Skeletal muscle tissue (tissue), 4 donors: ENCODE data around the gene WNT3. TPM values are rescaled to one million over a fixed set of nuclear protein-coding genes. Genes with fewer than 3 reads are reported as not detected.
"Not testable (repeated sequence)": the region's sequence is repeated elsewhere in the genome, so short reads cannot be mapped to it uniquely, and the experiment has no call there.

ENCODE experiments used
- H3K27ac ChIP-seq: one replicate; pipeline ENCODE4 v1.7.0; 2013; ENCODE audit warnings: mild to moderate bottlenecking, low read depth, low read length, inconsistent platforms
- H3K27me3 ChIP-seq, 3 donors: one replicate each; pipeline ENCODE4 v1.7.0; 2013; ENCODE audit warnings: low read length in 3 of 3; ENCODE audit not compliant: control insufficient read depth in 3 of 3, insufficient read depth in 3 of 3
- H3K36me3 ChIP-seq, 3 donors: one replicate each; pipeline ENCODE4 v1.7.0; 2013; ENCODE audit warnings: low read length in 3 of 3; ENCODE audit not compliant: control insufficient read depth in 3 of 3, insufficient read depth in 3 of 3
- H3K4me1 ChIP-seq, 3 donors: one replicate each; pipeline ENCODE4 v1.7.0; 2013; ENCODE audit warnings: low read length in 3 of 3, mild to moderate bottlenecking in 3 of 3; ENCODE audit not compliant: control insufficient read depth in 3 of 3, insufficient read depth in 3 of 3
- H3K4me3 ChIP-seq, 3 donors: one replicate each; pipeline ENCODE4 v1.7.0; 2013; ENCODE audit warnings: low read length in 3 of 3
- H3K9ac ChIP-seq, 3 donors: one replicate each; pipeline ENCODE4 v1.7.0; 2013; ENCODE audit warnings: low read length in 3 of 3, mild to moderate bottlenecking in 3 of 3, moderate library complexity in 2 of 3, low read depth in 1 of 3
- H3K9me3 ChIP-seq, 3 donors: one replicate each; pipeline ENCODE4 v1.7.0; 2013; ENCODE audit warnings: low read length in 3 of 3; ENCODE audit not compliant: control insufficient read depth in 3 of 3
- total RNA-seq: library from RNA; depleted of rRNA; stranded (reverse); fragments of >200 nt; gene quantifications from one replicate; pipeline ENCODE4 v1.2.3, GENCODE V29; 2014
- donor health status: Osteomylitis.

Gene WNT3
- total RNA-seq, 1 donor from 2014 or later, result 1.0 TPM

DNA sequence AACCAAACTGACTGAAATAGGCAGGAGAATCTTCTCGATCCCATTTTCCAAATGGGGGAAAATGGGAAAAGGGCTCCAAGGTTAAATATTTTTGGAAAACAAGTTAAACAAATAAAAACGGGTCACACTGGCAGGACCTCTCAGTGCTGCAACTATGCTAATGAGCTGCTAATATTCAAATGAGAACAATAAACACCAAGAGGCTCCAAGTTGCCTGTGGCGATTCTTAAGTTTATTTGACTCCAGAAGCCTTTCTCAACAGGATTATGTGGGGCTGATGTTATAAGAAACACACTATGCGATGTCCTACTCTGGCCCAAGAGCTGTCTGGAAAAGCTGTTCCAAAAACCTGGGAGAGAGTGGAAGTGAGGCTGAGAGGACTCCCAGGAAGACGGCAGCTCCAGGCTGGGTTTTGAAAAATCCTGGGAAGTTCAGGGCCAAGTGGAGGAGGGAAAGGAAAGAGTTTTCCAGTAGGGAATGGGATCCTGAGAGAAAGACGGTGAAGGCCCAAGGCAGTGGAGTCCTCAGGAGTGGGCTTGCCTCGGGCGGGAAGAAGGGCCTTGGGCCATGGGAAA is 21.4 kb downstream of the WNT3 start:
- Histone ChIP-seq H3K4me3 (no peak overlapping the region), H3K27me3 (peaks cover 23 to 34% (median 24%) of the 10 kb centered on the region in 3 donors), H3K27ac (no peak overlapping the region), H3K9ac (no peak overlapping the region), H3K36me3 (no peaks in the 10 kb centered on the region), H3K9me3 (no peaks in the 10 kb centered on the region), H3K4me1 (no peaks in the 10 kb centered on the region)

DNA sequence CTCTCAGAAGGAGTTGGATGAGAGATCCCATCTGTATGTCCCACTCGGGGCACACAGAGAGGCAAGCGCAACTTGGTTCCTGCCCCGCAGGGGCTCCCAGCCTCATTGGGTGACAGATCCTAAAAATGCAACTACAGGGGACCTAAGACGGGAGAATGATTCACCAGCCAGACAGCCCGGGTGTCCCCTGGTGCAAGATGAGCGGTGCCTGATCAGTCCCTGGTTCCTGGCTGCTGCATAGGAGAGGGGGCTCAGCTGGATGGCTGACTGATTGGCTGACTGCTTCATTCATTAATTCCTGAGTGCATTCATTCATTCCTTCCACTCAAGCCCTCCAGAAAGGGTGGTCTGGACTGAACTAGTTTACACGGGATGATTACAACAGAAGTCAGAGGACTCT is 22.0 kb downstream of the WNT3 start:
- H3K36me3 ChIP-seq, result no peaks in the 10 kb centered on the region
- peaks cover 24 to 37% (median 26%) of the 10 kb centered on the region in 3 donors for H3K27me3 ChIP-seq

DNA sequence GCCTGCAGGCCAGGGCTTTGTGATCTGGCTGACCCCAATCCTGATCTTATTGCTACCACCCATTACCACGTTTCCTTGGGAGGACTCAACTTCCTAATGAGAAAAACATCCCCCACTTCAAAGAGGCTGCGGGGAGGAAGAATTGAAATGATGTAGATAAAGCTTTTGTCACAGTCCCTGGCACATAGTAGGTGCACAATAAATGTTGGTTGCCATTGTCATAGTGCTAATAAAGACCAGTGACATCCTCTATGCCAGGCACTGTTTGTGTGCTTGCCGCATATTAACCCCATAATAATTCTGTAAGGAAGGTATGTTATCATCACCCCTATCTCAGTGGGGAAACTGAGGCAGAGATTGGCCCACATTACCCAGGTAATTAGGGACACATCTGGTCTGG is 22.4 kb downstream of the WNT3 start:
- no peak overlapping the region for H3K27ac ChIP-seq
- no peak overlapping the region for H3K9ac ChIP-seq
- H3K4me3 ChIP-seq, result no peak overlapping the region
- H3K27me3 ChIP-seq, result peaks cover 24 to 41% (median 26%) of the 10 kb centered on the region in 3 donors
- no peaks in the 10 kb centered on the region for H3K4me1 ChIP-seq
- H3K36me3 ChIP-seq, result no peaks in the 10 kb centered on the region
- no peaks in the 10 kb centered on the region for H3K9me3 ChIP-seq

More for the DNA sequence above, 22.0 kb downstream of the WNT3 start:
- no peak overlapping the region for H3K27ac ChIP-seq
- no peaks in the 10 kb centered on the region for H3K4me1 ChIP-seq
- no peaks in the 10 kb centered on the region for H3K9me3 ChIP-seq
- no peak overlapping the region for H3K9ac ChIP-seq
- H3K4me3 ChIP-seq, result no peak overlapping the region

DNA sequence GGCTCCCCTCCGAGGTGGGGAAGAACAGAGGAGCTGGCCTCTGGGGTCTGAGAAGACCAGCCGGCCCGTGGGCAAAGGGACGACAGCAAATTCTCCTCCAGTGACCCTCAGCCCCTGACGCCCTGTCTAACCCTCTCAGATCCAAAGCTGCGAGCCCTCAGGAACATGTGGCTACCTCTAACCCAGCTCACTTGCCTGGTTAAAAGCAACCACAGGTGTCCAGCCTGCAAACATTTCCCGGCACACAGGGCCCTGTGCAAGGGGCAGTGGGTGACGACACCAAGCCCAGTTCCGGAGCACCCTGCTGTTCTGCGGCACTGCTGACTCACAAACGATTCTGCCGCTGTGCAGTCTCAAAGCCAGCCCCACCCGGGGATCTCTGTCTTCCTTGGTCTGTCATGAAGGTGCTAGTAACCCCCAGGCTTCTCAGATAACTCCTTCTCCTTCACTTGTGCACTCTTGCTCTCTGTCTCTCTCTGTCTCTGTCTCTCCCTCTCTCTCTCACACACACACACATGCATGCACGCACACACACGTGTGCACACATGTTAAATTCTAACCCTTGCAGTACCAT is 23.0 kb downstream of the WNT3 start:
- no peaks in the 10 kb centered on the region for H3K4me1 ChIP-seq
- H3K27ac ChIP-seq, result no peak overlapping the region
- H3K36me3 ChIP-seq, result no peaks in the 10 kb centered on the region
- no peak overlapping the region for H3K4me3 ChIP-seq
- H3K27me3 ChIP-seq, result peaks cover 22 to 46% (median 31%) of the 10 kb centered on the region in 3 donors
- H3K9me3 ChIP-seq, result no peaks in the 10 kb centered on the region
- H3K9ac ChIP-seq, result no peak overlapping the region

DNA sequence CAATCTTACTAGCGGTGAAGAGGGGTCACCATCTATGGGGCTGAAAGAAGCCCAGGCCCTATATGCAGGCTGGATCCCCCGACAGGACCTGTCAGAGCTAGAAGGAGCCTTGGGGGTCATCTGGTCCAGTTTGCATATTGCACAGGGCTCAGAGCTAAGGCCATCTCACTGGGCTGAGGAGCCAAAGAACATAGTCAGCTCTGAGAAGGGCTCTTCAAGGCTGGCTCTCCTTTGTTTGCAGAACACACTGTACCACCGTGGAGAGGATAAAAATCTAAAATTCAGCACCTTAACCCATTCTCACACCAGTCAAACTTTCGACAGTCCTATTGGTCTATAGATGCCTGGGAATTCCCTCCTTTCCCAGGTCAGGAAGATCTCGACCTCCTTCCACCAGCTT is 24.2 kb downstream of the WNT3 start:
- Histone ChIP-seq H3K27me3 (peaks cover 28 to 49% (median 42%) of the 10 kb centered on the region in 3 donors), H3K9me3 (peaks cover 0 to 3% (median 3%) of the 10 kb centered on the region in 3 donors), H3K27ac (no peak overlapping the region), H3K9ac (no peak overlapping the region), H3K4me1 (no peaks in the 10 kb centered on the region), H3K4me3 (no peak overlapping the region), H3K36me3 (no peaks in the 10 kb centered on the region)

- no peak overlapping the region for H3K9ac ChIP-seq
- H3K27ac ChIP-seq, result no peak overlapping the region
- peaks cover 29 to 49% (median 45%) of the 10 kb centered on the region in 3 donors for H3K27me3 ChIP-seq
- H3K4me3 ChIP-seq, result no peak overlapping the region
- peaks cover 0 to 4% (median 3%) of the 10 kb centered on the region in 3 donors for H3K9me3 ChIP-seq
- no peaks in the 10 kb centered on the region for H3K4me1 ChIP-seq
- H3K36me3 ChIP-seq, result no peaks in the 10 kb centered on the region
These were observed 25.0 kb downstream of the WNT3 start for GRCh38 chr17:46793541-46793940.

GRCh38 chr17:46793023-46793422 is 25.5 kb downstream of the WNT3 start:
- H3K9ac ChIP-seq, H3K36me3 ChIP-seq, H3K4me3 ChIP-seq, H3K9me3 ChIP-seq, H3K27ac ChIP-seq, H3K4me1 ChIP-seq: not testable (repeated sequence)
- peaks cover 27 to 49% (median 45%) of the 10 kb centered on the region in 3 donors for H3K27me3 ChIP-seq

GRCh38 chr17:46792071-46792470 is 26.4 kb downstream of the WNT3 start:
- H3K27ac ChIP-seq, result no peak overlapping the region
- peaks cover 0 to 5% (median 3%) of the 10 kb centered on the region in 3 donors for H3K9me3 ChIP-seq
- H3K4me1 ChIP-seq, result no peaks in the 10 kb centered on the region
- H3K9ac ChIP-seq, result no peak overlapping the region
- H3K4me3 ChIP-seq, result no peak overlapping the region
- H3K36me3 ChIP-seq, result no peaks in the 10 kb centered on the region
- H3K27me3 ChIP-seq, result peaks cover 27 to 47% (median 45%) of the 10 kb centered on the region in 3 donors

- H3K27ac ChIP-seq, result no peak overlapping the region
- no peak overlapping the region for H3K9ac ChIP-seq
- no peaks in the 10 kb centered on the region for H3K4me1 ChIP-seq
- peaks cover 0 to 5% (median 3%) of the 10 kb centered on the region in 3 donors for H3K9me3 ChIP-seq
- no peaks in the 10 kb centered on the region for H3K36me3 ChIP-seq
- H3K4me3 ChIP-seq, result no peak overlapping the region
- H3K27me3 ChIP-seq, result peaks cover 24 to 45% (median 44%) of the 10 kb centered on the region in 3 donors
These were observed 27.0 kb downstream of the WNT3 start for GRCh38 chr17:46791531-46791930.

GRCh38 chr17:46790216-46790615 is 28.3 kb downstream of the WNT3 start:
- H3K9ac ChIP-seq, result no peak overlapping the region
- no peaks in the 10 kb centered on the region for H3K4me1 ChIP-seq
- peaks cover 0 to 5% (median 3%) of the 10 kb centered on the region in 3 donors for H3K9me3 ChIP-seq
- H3K27me3 ChIP-seq, result peaks cover 18 to 37% (median 35%) of the 10 kb centered on the region in 3 donors
- no peak overlapping the region for H3K27ac ChIP-seq
- H3K4me3 ChIP-seq, result no peak overlapping the region
- H3K36me3 ChIP-seq, result no peaks in the 10 kb centered on the region
